ENCODE measurements around the gene MANF.
A peak's percentile ranks its signal among the peaks of the same experiment; 100 is the strongest.

Gene MANF

DNA sequence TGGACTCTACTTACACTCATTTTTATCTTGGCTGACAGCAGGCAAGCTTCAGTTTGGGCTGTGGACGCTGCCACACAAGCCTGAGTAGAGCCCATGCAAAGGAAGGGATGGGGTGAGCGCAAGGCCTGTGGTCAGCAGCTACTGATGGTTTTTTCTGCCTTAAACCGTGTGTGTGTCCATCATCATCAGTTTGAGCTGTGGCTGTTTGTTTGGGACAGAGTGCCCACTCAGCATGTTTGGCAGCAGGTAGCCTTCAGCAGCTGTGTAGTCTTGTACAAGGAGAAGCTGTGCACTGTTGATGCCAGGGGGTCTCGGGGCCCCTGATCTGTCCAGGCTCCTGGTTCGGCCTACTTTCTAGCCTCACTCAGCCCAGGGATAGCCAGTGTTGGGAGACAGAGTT, 9.4 kb downstream of the MANF start:
- peak; percentile 53 for DNase-seq (ENCODE audit: low spot score)
- TF ChIP-seq, protein P1, sequence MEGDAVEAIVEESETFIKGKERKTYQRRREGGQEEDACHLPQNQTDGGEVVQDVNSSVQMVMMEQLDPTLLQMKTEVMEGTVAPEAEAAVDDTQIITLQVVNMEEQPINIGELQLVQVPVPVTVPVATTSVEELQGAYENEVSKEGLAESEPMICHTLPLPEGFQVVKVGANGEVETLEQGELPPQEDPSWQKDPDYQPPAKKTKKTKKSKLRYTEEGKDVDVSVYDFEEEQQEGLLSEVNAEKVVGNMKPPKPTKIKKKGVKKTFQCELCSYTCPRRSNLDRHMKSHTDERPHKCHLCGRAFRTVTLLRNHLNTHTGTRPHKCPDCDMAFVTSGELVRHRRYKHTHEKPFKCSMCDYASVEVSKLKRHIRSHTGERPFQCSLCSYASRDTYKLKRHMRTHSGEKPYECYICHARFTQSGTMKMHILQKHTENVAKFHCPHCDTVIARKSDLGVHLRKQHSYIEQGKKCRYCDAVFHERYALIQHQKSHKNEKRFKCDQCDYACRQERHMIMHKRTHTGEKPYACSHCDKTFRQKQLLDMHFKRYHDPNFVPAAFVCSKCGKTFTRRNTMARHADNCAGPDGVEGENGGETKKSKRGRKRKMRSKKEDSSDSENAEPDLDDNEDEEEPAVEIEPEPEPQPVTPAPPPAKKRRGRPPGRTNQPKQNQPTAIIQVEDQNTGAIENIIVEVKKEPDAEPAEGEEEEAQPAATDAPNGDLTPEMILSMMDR (IDR thresholded peaks at IDR 0.05), result no peak
- no peak overlapping the region for H3K4me3 ChIP-seq
- no peak overlapping the region for H3K27ac ChIP-seq

GRCh38 chr3:51395493-51396213, 10.6 kb downstream of the MANF start:
- no peak overlapping the region for H3K4me3 ChIP-seq

GRCh38 chr3:51396401-51396800, 11.3 kb downstream of the MANF start:
- DNase-seq (ENCODE audit: low spot score), result peak; percentile 68
- TF ChIP-seq, protein P1 (IDR thresholded peaks at IDR 0.05), result no peak
- no peak overlapping the region for H3K4me3 ChIP-seq
- peak overlapping the region in 1 of 2 donors; percentile 45 for H3K27ac ChIP-seq

More at GRCh38 chr3:51395493-51396213, 10.6 kb downstream of the MANF start:
- TF ChIP-seq, protein P1 (IDR thresholded peaks at IDR 0.05), result no peak
- H3K27ac ChIP-seq, result no peak overlapping the region
- DNase-seq (ENCODE audit: low spot score), result no peak

DNA sequence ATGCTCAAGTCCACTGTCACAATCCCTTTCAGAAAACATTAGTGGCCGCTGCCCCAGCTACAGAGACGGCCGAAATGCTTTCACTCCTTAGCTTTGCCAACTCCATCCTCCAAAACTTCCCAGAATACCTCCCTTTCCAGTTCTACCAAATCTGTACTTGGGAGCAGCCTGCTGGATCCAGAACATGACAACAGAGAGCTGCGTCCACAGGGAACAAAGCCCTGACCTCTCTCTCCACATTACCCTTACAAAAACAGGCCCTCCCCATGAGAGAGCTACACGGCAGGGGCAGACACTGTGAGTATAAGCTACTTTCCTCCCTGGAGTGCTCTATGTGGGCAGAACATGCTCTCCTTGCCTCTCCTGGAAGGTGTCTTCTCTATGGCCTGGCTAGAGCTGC, 12.3 kb downstream of the MANF start:
- H3K27ac ChIP-seq, result peak overlapping the region in 1 of 2 donors; percentile 45
- TF ChIP-seq, protein P1 (IDR thresholded peaks at IDR 0.05), result no peak
- H3K4me3 ChIP-seq, result no peak overlapping the region
- DNase-seq (ENCODE audit: low spot score), result peak; percentile 70

- Histone ChIP-seq H3K4me3 (no peak overlapping the region), H3K27ac (no peak overlapping the region)
- TF ChIP-seq, protein P1 (IDR thresholded peaks at IDR 0.05), result no peak
- DNase-seq (ENCODE audit: low spot score), result peak; percentile 28
These were observed 13.7 kb downstream of the MANF start for GRCh38 chr3:51398595-51399310.

DNA sequence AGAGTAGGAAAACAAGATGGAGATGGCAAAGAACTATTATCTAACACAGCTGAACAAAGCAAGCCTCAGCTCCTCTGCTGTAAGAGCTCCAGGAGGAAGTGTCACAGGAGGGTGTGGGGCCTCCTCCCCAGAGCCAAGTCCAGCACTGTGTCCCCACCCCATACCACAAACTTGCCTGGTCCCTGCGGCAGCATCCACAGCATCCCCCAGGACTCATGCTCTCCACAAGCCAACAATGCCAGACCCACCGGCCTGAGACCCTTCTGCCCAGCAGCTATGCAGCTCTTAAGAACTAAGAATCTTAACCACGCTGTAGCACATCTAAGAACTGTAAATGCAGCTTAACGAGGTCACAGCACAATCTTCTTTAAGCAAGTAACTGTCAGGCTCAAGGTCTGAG, 15.1 kb downstream of the MANF start:
- Histone ChIP-seq H3K27ac (no peak overlapping the region), H3K4me3 (no peak overlapping the region)
- DNase-seq (ENCODE audit: low spot score), result no peak
- TF ChIP-seq, protein P1 (IDR thresholded peaks at IDR 0.05), result no peak

All from coronary artery (tissue), 2 donors.